ENCODE results near the gene AFF2. TPM values are rescaled to one million over a fixed set of nuclear protein-coding genes. Genes with fewer than 3 reads are reported as not detected.

Gene AFF2
- total RNA-seq, 4 donors from 2014 or later, result 2.8 to 25.8 (median 8.6) TPM

DNA sequence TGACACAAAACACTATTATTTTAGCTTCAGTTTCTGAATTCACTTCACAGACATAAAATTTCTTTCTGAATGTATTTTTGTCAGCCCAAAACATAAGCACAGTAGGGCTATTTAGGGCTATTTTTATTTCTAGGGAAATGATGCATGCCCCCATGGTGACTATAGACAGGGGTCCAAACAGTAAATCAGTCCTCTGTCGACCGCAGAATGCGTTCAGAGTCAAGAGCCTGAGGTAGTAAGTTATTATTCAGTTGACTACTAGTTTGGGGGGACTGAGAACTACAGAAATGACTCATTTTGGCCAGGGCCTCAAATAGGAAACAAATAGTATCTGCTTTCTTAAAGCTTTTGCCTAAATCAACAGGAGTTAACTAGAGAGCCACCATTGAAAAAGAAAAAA, 414.4 kb downstream of the AFF2 start:
- TF ChIP-seq, protein P1, sequence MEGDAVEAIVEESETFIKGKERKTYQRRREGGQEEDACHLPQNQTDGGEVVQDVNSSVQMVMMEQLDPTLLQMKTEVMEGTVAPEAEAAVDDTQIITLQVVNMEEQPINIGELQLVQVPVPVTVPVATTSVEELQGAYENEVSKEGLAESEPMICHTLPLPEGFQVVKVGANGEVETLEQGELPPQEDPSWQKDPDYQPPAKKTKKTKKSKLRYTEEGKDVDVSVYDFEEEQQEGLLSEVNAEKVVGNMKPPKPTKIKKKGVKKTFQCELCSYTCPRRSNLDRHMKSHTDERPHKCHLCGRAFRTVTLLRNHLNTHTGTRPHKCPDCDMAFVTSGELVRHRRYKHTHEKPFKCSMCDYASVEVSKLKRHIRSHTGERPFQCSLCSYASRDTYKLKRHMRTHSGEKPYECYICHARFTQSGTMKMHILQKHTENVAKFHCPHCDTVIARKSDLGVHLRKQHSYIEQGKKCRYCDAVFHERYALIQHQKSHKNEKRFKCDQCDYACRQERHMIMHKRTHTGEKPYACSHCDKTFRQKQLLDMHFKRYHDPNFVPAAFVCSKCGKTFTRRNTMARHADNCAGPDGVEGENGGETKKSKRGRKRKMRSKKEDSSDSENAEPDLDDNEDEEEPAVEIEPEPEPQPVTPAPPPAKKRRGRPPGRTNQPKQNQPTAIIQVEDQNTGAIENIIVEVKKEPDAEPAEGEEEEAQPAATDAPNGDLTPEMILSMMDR (IDR thresholded peaks at IDR 0.05; ENCODE audit: low read depth), result no peak

GRCh38 chrX:148915474-148915873, 415.1 kb downstream of the AFF2 start:
- TF ChIP-seq, protein P1 (IDR thresholded peaks at IDR 0.05; ENCODE audit: low read depth), result no peak

DNA sequence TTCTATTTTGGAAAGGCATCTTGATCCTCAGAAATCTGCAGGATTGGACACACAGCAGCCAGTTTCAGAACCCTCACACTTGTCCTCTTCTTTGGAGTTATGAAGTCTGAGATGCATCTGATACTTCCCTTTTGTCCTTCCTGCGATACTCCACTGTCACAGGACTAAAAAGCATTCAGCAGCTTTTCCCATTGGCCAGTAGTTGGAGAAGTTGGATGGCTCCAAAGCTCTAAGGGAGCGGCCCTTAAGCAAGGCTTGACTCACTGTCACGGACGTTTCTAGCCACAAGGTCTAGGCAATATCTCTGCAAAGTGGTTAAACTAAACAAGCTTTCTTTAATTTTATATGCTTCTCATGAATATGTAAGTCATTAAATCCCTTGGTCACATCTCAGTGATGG, 417.0 kb downstream of the AFF2 start:
- TF ChIP-seq, protein P1 (IDR thresholded peaks at IDR 0.05; ENCODE audit: low read depth), result no peak

DNA sequence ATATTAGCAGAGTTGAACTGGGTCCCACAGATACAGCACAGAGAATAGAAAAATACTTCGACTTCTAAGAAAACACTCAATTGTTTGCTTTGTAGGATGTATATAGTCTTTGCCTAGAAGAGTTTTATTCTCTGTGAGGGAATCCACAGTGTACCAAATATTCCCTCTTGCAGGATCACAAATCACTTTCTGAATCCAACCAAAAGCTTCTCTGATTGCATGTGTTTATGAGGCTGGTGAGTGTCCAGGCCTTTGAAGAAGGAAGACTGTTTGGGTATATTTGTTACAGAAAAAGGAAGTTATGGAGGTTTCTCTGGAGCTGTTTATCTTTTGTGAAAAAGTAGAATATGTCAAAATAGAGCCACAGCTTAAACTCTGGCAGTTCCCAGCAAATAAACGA, 423.2 kb downstream of the AFF2 start:
- TF ChIP-seq, protein P1 (IDR thresholded peaks at IDR 0.05; ENCODE audit: low read depth), result no peak

GRCh38 chrX:148926371-148926770, 426.0 kb downstream of the AFF2 start:
- TF ChIP-seq, protein P1 (IDR thresholded peaks at IDR 0.05; ENCODE audit: low read depth), result no peak

DNA sequence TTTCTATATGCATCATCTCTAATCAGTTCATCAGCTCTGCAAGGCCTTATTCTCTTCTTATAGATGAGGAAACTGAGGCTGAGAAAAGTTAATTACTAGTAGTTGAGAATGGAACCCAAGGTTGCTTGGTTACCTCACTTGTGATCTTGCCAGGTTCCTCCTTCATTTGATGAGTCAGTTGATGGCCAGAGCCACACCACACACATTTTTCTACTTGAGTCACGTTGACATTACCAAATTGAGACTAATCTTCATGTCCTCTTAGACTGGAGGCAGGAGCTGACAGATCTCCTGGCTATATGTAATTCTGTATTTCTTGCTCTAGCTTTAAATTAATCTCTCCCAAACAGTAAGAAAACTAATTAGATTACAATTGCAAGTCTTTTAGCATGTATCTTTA, 428.4 kb downstream of the AFF2 start:
- TF ChIP-seq, protein P1 (IDR thresholded peaks at IDR 0.05; ENCODE audit: low read depth), result no peak

DNA sequence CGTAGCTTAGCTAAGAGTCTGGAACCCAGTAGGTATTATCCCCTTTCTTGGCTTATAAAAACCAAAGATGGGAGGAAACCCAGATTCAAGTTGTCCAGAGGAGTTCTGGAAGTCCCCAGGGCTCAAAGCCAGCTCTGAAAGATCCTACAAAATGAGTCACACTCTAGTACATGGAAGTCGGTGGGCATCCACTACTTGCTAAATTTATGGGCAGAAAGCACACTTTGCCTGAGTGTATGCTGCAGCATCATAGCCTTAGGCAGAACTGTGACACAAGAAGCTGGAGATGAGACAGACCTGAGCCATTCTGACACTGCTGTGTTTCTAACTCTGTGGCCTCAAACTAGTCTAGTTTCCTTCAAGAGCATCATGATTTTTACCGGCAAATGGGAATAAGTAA, 429.3 kb downstream of the AFF2 start:
- TF ChIP-seq, protein P1 (IDR thresholded peaks at IDR 0.05; ENCODE audit: low read depth), result no peak
